ENCODE measurements around the gene PSMB11. TPM values are rescaled to one million over a fixed set of nuclear protein-coding genes. Genes with fewer than 3 reads are reported as not detected.
A peak's percentile ranks its signal among the peaks of the same experiment; 100 is the strongest.
"Not testable (repeated sequence)": the region's sequence is repeated elsewhere in the genome, so short reads cannot be mapped to it uniquely, and the experiment has no call there.

PSMB11 gene
- total RNA-seq, 2 experiments from 2014 or later, result not detected

- Mint-ChIP-seq H3K36me3 (peaks cover 2% of the 10 kb centered on the region), H3K4me1 (ENCODE audit: low read depth) (peaks cover 39% of the 10 kb centered on the region), H3K9me3 (no peaks in the 10 kb centered on the region), H3K27me3 (no peaks in the 10 kb centered on the region), H3K27ac (peak overlapping the region; percentile 96), H3K4me3 (peak overlapping the region; percentile 94)
- intact Hi-C loops (cut with micrococcal nuclease), result no loop called here
- ChIA-PET CTCF (interaction anchor here (0.7 to 4.1 kb wide), 15 partner anchors 10 to 445 kb away, joined by 3 to 68 read pairs (median 9); partner anchors contain the start of genes AJUBA, CDH24 and PRMT5), POLR2A (interaction anchor here (0.8 to 2.5 kb wide), 9 partner anchors 10 to 317 kb away, joined by 3 to 37 read pairs (median 5); partner anchors contain the start of genes HAUS4, OXA1L and PSMB5)
- no peak for DNase-seq
Observed at GRCh38 chr14:23005451-23006187, 36.4 kb upstream of the PSMB11 start.

GRCh38 chr14:23006188-23006534 is 35.9 kb upstream of the PSMB11 start:
- Mint-ChIP-seq H3K9me3 (no peaks in the 10 kb centered on the region), H3K27ac (peak overlapping the region; percentile 96), H3K4me3 (peak overlapping the region; percentile 94), H3K27me3 (no peaks in the 10 kb centered on the region), H3K36me3 (peaks cover 2% of the 10 kb centered on the region), H3K4me1 (ENCODE audit: low read depth) (peaks cover 33% of the 10 kb centered on the region)
- intact Hi-C loops (cut with micrococcal nuclease), result no loop called here
- ChIA-PET POLR2A (interaction anchor here (0.8 to 2.5 kb wide), 14 partner anchors 10 to 316 kb away, joined by 3 to 37 read pairs (median 4); partner anchors contain the start of genes ACIN1, C14orf119, HAUS4 and OXA1L), CTCF (interaction anchor here (0.6 to 4.1 kb wide), 19 partner anchors 10 to 446 kb away, joined by 3 to 68 read pairs (median 7); partner anchors contain the start of genes AJUBA, CDH24 and PRMT5)
- no peak for DNase-seq

- Mint-ChIP-seq H3K4me3 (peak overlapping the region; percentile 94), H3K36me3 (peaks cover 2% of the 10 kb centered on the region), H3K27me3 (no peaks in the 10 kb centered on the region), H3K9me3 (no peaks in the 10 kb centered on the region), H3K4me1 (ENCODE audit: low read depth) (peaks cover 33% of the 10 kb centered on the region), H3K27ac (peak overlapping the region; percentile 96)
- intact Hi-C loops (cut with micrococcal nuclease), result loop anchor here (1.0 kb wide), 5 partner anchors 22 to 89 kb away; partner anchors contain the start of genes ACIN1, C14orf119 and PRMT5
- ChIA-PET CTCF (interaction anchor here (0.6 to 4.1 kb wide), 30 partner anchors 8 to 446 kb away, joined by 3 to 68 read pairs (median 4); partner anchors contain the start of genes ABHD4, AJUBA, CDH24 and PRMT5), POLR2A (interaction anchor here (0.5 to 2.5 kb wide), 20 partner anchors 8 to 321 kb away, joined by 3 to 37 read pairs (median 3); partner anchors contain the start of genes ACIN1, AJUBA, C14orf119 and HAUS4)
- peak; percentile 99 for DNase-seq
Observed at GRCh38 chr14:23006544-23007419, 35.2 kb upstream of the PSMB11 start.

GRCh38 chr14:23008831-23009230 is 33.2 kb upstream of the PSMB11 start:
- POLR2A ChIA-PET, result no interaction called here

GRCh38 chr14:23009483-23009938 is 32.5 kb upstream of the PSMB11 start:
- H3K4me1 Mint-ChIP-seq (ENCODE audit: low read depth), result peaks cover 33% of the 10 kb centered on the region
- intact Hi-C loops (cut with micrococcal nuclease), result no loop called here

More at GRCh38 chr14:23008831-23009230, 33.2 kb upstream of the PSMB11 start:
- Mint-ChIP-seq H3K9me3 (no peaks in the 10 kb centered on the region), H3K27me3 (no peaks in the 10 kb centered on the region), H3K36me3 (peaks cover 2% of the 10 kb centered on the region), H3K27ac (peak overlapping the region; percentile 66), H3K4me3 (peak overlapping the region; percentile 92), H3K4me1 (ENCODE audit: low read depth) (peaks cover 33% of the 10 kb centered on the region)
- no peak for DNase-seq
- CTCF ChIA-PET, result interaction anchor here (0.9 to 4.1 kb wide), 7 partner anchors 22 to 1105 kb away, joined by 3 to 68 read pairs (median 14); partner anchors contain the start of genes AJUBA, CDH24, DCAF11 and PRMT5
- intact Hi-C loops (cut with micrococcal nuclease), result no loop called here

GRCh38 chr14:23009939-23010726 is 31.9 kb upstream of the PSMB11 start, which contains the start of gene C14orf93:
TSS of gene C14orf93 (minus strand) at chr14:23010143. CDS start at chr14:22999023, 11,120 bp downstream.
- DNase-seq, result peak; percentile 88
- Mint-ChIP-seq H3K27me3 (no peaks in the 10 kb centered on the region), H3K4me1 (ENCODE audit: low read depth) (peaks cover 30% of the 10 kb centered on the region), H3K4me3 (peak within 1 kb of the TSS; percentile 92), H3K36me3 (peaks cover 2% of the 10 kb centered on the region), H3K27ac (peak within 1 kb of the TSS; percentile 94), H3K9me3 (no peaks in the 10 kb centered on the region)
- ChIA-PET CTCF (interaction anchor here (0.9 to 5.4 kb wide), 2 partner anchors 16 to 24 kb away, joined by 3 to 28 read pairs; no protein-coding TSS in a partner anchor), POLR2A (interaction anchor here (0.5 to 1.2 kb wide), 4 partner anchors 15 to 81 kb away, joined by 3 to 4 read pairs (median 3); partner anchors contain the start of gene PRMT5)
- intact Hi-C loops (cut with micrococcal nuclease), result loop anchor here (2.0 kb wide), 1 partner anchor 15 kb away; no protein-coding TSS in a partner anchor

More at GRCh38 chr14:23009483-23009938, 32.5 kb upstream of the PSMB11 start:
- no peaks in the 10 kb centered on the region for H3K9me3 Mint-ChIP-seq
- CTCF ChIA-PET, result interaction anchor here (1.3 to 4.1 kb wide), 3 partner anchors 22 to 47 kb away, joined by 3 to 68 read pairs (median 61); partner anchors contain the start of genes AJUBA and CDH24
- no peak for DNase-seq
- H3K36me3 Mint-ChIP-seq, result peaks cover 2% of the 10 kb centered on the region
- POLR2A ChIA-PET, result no interaction called here
- no peaks in the 10 kb centered on the region for H3K27me3 Mint-ChIP-seq
- peak overlapping the region; percentile 92 for H3K4me3 Mint-ChIP-seq
- peak overlapping the region; percentile 93 for H3K27ac Mint-ChIP-seq

GRCh38 chr14:23013054-23013748 is 28.8 kb upstream of the PSMB11 start:
- Mint-ChIP-seq H3K4me1 (ENCODE audit: low read depth) (peaks cover 14% of the 10 kb centered on the region), H3K27me3 (no peaks in the 10 kb centered on the region), H3K9me3 (no peaks in the 10 kb centered on the region), H3K36me3 (no peaks in the 10 kb centered on the region), H3K4me3 (no peak overlapping the region), H3K27ac (no peak overlapping the region)
- POLR2A ChIA-PET, result interaction anchor here (1.2 kb wide), 1 partner anchor 8 kb away, joined by 3 read pairs; no protein-coding TSS in a partner anchor
- DNase-seq, result no peak
- CTCF ChIA-PET, result interaction anchor here (0.7 to 5.4 kb wide), 9 partner anchors 10 to 83 kb away, joined by 3 to 28 read pairs (median 4); partner anchors contain the start of gene AJUBA
- intact Hi-C loops (cut with micrococcal nuclease), result no loop called here

GRCh38 chr14:23013749-23014054 is 28.3 kb upstream of the PSMB11 start:
- POLR2A ChIA-PET; DNase-seq; H3K4me1 Mint-ChIP-seq (ENCODE audit: low read depth); H3K27ac Mint-ChIP-seq; H3K4me3 Mint-ChIP-seq; H3K36me3 Mint-ChIP-seq; intact Hi-C loops (cut with micrococcal nuclease); H3K9me3 Mint-ChIP-seq; H3K27me3 Mint-ChIP-seq: not testable (repeated sequence)
- CTCF ChIA-PET, result interaction anchor here (1.1 to 5.4 kb wide), 7 partner anchors 11 to 55 kb away, joined by 4 to 28 read pairs (median 5); partner anchors contain the start of gene AJUBA

GRCh38 chr14:23015618-23016017 is 26.4 kb upstream of the PSMB11 start:
- Mint-ChIP-seq H3K4me1 (ENCODE audit: low read depth) (no peaks in the 10 kb centered on the region), H3K4me3 (no peak overlapping the region), H3K36me3 (no peaks in the 10 kb centered on the region), H3K27me3 (no peaks in the 10 kb centered on the region), H3K9me3 (no peaks in the 10 kb centered on the region), H3K27ac (no peak overlapping the region)
- intact Hi-C loops (cut with micrococcal nuclease), result no loop called here
- CTCF ChIA-PET, result interaction anchor here (1.7 to 3.1 kb wide), 2 partner anchors 20 to 42 kb away, joined by 6 to 13 read pairs; no protein-coding TSS in a partner anchor
- POLR2A ChIA-PET, result interaction anchor here (0.9 kb wide), 1 partner anchor 9 kb away, joined by 3 read pairs; no protein-coding TSS in a partner anchor
- DNase-seq, result no peak

- ChIA-PET POLR2A (interaction anchor here (1.3 kb wide), 1 partner anchor 73 kb away, joined by 3 read pairs; no protein-coding TSS in a partner anchor), CTCF (interaction anchor here (1.1 to 1.8 kb wide), 4 partner anchors 22 to 45 kb away, joined by 3 to 9 read pairs (median 4); no protein-coding TSS in a partner anchor)
- Mint-ChIP-seq H3K4me3 (no peak overlapping the region), H3K27me3 (no peaks in the 10 kb centered on the region), H3K4me1 (ENCODE audit: low read depth) (no peaks in the 10 kb centered on the region), H3K36me3 (peaks cover 4% of the 10 kb centered on the region), H3K27ac (no peak overlapping the region), H3K9me3 (no peaks in the 10 kb centered on the region)
- intact Hi-C loops (cut with micrococcal nuclease), result no loop called here
- no peak for DNase-seq
Observed at GRCh38 chr14:23017091-23017490, 24.9 kb upstream of the PSMB11 start.
